Stimulated activated CD4-positive, alpha-beta T cell treated with anti-CD3 and anti-CD28 coated beads, TNF-alpha, amount 100 ng/mL, for 48 hours (primary cell): ENCODE measurements around the gene VAPA.

ENCODE experiments used
- DNase-seq, 3 donors: peaks; one replicate each; pipeline ENCODE4 v3.0.0-alpha.2; 2020; ENCODE audit warnings: low read depth in 3 of 3

The VAPA gene

DNA sequence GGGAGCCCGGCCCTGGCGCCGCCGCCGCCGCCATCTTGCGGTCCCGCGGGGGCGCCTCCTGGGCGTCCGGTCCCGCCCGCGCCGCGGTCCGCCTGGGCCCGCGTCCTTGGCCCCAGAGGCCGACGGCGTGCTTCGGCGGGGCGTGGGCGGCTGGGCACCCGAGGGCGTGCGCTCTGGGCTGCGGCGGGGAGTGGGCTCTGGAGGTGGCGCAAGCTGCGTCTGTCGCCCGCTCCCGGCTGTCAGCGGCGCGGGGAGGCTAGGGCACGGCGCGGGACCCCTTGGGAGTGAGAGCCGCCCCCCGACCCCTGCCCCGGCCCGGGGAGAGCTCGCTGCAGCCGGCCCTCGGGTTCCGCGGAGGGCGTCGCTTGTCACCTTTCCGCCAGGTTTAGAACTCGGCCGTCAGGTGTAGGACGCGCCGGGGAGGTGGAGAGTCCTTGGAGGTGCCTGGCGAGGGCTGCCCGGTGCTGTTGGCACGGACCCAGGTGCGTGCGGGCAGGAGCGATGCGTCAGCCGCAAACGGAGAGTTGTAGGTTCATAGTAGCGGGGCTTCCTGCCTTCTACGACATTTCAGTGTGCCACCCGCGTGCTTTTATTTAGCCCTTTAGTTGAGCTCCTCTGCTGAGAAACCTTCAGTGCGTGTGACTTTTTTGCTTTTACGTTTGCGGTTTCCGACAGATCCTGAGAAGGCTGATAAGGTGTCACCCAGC is 921 bp downstream of the VAPA start:
- DNase-seq, result peak; percentile 64 to 68 (median 66)

DNA sequence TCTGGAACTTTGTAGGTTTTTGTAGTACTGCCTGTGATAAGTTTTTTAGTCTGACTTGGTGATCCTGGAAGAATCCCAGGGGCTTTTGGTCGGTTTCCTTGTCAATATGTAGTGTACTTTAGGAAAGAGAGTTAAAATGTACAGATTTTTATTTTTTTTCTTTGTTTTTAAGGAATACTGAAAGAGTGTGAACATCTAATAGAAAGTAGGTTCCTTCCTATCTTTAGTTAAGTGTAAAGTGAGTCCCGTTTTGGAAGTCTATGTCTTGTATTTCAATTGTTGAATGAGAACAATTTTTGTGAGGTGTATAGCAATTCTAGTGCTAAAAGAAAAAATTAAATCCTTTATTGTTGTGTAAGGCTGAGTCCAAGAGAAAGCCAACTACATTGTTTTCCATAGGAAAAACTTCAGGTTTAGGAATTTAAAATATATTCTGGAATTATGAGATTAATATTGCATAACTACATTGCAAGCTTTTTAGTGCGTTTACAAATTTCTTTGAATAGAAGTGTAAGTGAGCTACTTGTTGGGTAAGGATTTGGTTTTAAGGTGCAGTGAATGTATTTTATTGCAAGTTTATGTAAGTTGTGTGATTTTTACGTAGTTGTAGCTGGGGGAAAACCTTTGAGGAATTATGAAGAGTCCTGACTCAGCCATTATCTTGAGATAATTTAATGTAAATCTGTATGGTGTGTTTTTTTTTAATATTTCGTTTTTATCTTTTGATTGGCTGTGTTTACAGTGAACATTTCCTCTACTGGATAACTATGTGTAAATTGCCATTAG is 1.7 kb downstream of the VAPA start:
- no peak for DNase-seq

DNA sequence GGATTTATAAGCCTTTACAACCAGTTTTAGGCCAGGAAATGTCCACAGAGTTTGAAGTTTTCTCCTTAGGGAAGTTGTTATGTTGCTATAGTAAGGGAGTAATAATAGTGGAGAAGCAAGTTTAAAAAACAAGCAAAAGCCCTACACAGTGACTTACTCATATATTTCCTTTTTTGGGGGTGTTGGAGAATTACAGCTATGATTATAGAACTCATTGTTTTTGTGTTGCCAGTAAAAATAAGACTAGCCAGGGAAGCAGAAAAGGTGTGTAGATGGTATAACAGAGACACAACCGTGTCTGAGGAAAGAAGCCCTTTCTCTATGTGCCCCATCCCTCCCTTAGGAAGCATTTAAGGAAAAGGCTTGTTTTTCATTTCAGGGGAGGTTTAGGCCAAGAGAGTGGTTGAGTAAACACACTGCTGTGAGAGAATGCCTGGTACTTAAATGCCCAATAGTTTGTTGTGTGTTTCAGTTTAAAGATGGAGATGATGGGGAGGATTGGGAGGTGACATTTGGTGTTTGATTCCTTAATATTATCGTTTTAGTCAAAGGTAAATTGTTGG is 2.3 kb downstream of the VAPA start:
- no peak for DNase-seq

DNA sequence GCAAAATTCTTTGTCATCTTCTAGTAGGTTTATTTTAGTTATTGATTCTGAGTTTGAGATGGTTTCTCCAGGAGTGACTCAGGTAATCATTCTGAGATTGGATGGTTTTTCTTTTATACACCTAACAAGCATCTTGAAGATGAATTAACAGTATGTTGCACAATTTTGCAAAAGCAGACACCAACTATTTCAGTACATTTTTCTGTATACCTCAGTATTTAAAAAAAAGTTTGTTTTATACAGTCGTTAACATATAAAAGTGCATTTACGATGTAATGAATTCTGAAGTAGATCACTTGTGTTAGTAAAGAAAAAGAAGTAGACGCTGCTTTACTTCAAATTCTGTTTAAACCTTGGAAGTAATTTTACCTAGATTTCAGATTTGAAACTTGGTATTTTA is 3.0 kb downstream of the VAPA start:
- no peak for DNase-seq

DNA sequence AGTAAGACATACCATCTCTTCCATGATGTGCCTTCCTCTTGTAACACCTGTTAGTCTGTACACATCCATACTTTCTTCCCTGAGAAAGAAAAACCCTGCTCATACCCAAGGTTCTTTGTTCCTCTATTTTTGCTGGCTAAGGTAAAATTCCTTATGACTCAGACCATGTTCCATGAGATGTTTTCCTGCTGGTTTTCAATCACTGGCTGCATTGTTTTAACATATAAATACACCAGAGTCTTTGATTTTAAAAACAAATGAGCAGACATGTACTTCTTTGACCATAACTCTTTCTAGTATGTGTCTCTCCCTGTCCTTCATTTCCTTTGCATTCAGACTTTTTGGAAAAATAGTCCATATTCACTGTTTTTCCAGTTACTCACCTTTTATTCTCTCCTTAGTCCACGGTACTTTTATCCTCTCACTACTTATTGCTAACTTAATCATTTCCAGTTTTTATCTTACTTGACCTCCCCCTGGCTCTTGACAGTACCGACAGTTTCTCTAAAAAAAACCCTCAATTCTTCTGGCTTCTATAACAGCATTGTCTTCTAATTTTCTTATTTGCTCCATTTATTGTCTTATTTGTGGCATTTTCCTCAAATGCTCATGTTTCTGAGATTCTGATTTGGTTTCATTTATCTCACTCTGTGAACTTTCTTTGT is 4.3 kb downstream of the VAPA start:
- DNase-seq, result no peak

DNA sequence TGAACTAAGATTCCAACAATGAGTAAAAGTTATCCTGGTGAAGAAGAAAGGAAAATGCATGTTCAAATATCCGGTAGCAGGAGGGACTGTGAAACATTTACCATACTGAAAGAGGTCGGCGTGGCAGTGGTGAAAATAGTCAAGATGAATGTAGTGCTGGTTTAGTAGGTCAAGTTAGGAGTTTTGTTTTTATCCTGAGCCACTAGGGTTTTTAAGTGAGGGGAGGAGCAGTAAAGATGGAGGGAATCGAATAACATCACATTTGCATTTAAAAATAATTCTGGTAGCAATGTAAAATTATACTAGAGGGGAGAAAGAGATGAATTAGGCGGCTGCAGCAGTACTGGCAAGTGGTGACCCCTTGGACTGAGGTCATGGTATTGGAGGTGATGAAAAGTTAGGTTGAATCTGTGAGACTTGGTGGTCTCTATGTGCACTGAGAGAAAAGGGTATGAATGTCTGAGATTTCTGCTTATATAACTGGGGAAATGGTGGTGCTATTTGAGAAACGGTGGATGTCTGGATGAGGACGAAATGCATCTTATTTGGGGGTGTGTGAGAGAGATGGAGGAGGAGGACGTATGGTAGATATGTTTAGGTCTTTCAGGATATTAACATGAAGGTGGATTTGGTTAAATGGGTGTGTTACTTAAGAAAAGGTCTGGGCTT is 5.9 kb downstream of the VAPA start:
- DNase-seq, result no peak

DNA sequence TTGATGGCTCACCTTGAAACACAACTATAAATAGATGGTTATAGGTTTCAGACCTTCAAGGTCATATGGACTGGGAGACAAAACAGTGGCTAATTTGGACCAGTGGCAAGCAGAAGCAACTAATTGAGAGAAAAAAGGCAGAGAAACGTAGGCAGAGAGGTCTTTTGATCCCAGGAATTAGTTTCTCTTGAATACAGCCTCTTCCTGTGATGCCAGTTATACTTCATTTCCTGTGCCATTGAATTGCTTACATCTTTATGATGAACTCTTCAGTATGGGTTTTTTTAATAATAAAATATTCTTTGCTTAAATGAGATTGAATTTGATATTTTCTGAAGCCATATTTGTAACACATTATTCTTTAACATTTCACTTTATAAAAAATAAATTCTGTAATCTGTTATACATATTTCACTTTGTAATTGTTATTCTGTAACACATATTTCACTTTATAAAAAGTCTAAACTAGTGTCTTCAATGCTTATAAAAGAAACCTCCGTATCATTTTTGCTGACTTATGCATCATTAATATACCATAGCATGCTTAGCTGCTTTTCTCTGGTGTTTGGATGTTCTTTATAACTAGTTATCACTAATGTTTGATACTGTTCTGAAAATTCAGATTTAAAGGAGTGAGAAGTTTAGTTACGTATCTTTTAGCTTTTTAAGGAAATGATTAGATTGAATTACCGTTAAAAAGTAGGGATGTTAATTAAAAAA is 8.9 kb downstream of the VAPA start:
- DNase-seq, result no peak

DNA sequence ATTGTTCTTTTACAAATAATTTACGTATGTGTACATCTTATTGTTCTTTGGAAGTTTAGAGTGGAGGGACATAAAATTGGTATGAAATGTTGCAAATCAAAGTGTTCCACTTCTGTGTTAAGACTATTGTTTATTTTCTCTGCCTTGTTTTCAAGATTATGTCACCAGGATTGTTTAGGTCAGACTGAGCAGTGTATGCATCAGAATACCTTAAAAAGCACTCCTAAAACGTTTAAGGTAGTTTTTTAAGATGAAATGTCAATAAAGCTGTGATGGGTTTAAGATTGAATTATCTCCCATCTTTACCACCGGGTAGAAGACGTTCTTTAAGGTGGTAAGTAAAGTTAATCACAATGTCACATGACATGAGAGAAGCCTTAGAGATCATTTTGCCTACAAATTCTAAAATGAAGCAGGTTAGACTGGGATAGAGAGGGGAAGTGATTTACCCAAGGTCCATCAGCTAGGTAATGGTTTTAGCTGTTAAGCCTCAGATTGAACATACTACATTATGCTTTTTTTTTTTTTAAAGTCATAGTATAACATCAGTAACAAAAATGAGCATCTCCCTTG is 10.6 kb downstream of the VAPA start:
- DNase-seq, result no peak

DNA sequence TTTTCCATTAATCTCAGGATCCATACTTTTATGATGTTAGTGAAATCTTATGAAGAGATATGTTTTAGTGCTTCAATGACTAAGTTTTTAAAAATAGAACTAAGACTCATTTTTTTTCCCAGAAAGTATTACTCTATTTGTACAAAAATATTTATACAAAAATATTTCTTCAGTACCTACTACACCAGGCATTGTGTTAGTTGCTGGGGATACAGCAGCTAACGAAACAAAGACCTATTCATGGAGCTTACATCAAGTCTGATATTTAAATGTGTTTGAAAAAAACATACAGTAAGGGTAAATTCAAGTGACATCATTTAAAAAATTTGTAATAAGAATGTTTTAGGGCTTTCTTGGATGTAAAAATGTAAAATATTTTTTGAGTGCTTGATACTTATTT is 11.6 kb downstream of the VAPA start:
- DNase-seq, result no peak

DNA sequence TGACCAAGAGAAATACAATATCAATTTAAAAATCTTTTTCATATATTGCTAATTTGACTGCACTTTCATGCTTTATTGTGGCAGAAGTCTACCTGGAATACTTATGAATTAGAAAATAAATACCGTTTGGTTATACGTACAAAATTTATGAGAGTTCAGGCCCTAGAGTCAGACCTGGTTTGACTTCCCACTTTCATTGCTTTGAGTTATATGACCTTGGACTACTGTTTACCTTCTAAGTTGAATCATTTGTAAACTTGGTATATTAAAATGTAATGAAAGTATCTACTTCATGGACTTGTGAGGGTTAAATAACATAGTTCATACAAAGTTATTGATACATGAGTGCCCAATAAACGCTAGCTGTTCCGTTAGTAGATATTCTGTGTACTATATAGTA is 12.0 kb downstream of the VAPA start:
- DNase-seq, result no peak

DNA sequence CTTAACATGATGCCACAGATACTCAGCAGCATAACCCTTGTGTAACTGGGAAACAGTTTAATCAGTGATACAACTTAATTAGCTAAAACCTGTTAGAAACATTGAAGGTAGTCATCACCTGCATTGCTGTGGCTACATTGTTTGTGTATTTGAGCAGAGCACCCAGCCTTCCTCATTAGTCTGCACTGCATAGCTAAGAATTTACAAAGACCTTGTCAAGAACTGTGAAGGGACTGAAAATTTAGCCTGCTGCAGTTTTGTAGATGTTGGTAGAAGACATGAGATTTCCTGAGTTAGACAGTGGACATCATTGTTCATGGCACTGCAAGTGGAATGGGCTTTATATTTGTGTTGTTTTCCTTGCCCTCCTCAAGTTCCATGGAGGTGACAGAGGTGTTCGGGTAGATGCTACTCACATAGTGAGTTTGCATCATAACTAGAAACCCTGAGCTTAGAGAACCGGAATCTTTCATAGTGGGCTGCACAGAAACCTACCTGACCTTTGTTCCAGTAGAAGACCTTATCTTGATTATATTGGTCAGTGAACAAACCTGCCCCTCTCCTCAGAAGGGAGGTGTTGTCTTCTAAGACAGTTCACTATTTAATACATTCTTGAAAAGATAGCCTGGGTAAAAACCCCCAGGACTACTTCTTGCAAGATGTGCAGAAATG is 12.5 kb downstream of the VAPA start:
- no peak for DNase-seq

DNA sequence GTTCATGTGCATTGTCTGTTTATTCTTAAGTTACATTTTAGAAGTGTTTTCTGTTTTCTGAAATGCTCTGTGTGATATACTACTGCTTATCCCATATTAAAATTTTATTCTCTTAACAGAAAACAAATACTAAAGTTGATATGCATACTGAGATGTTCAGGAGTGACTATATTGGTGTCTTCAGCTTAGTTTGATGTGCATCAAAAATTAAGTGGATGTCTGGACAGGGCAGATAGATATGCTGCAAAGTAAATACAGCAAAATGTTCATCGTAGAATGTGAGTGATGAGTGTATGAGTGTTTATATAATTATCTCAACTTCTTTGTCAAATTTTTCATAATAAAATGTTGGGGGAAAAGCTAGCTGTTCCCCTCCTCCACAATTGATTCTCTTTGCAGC is 13.2 kb downstream of the VAPA start:
- DNase-seq, result no peak

DNA sequence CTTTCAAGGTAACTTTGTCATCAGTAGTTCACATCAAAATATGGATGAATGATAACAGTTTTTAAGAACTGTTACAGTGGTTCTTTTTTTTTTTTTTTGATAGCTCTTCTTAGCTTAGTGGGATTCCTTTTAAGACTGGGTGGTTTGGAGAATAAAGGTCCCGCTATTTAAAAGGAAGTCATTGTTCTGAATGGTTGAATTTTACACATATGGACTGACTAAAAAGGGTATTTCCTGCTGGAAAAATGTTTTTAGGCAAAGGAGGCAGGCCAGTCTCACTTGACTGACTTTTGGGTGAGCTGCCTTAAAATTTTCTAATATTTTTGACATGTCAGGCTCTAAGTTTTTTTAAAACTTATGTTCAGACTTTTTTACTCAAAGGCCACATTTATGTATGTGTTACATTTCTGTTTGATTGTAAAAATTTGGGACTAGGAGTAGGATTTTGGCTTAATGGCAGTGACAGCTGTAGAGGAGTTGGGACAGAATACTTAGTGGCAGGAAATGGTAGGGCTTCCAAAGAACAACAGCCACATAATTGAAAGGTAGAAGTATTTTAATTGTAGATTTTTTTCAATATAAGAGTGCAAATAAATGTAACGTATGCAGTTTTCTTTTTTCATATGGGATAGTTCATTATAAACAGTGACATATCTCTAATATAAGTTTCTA is 13.7 kb downstream of the VAPA start:
- no peak for DNase-seq

DNA sequence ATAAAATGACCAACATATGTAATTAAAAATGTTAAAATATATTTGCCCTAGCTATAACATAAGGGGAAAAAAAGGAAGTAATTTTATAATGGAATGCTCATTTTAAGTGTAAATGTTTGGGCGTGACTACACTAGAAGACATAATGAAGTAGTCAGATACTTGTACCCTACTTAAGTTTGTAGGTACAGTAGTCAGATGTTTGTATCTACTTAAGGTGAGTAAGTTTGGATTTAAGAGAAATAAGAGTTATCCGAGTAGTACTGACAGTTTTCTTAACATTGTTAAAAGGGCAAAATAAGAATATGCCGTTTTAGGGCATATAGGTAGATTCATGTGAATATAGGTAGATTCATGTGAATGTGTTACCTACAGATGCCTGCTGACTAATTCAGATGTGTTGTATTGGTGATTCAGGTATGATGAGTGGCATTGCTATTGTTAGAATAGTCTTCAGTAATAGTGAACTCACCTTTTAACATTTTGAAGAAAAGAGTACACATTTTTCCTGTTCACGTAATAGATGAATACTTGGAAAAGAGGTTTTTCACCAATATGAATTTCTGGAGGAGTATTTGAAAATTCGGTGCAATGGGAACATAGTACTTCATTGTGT is 14.9 kb downstream of the VAPA start:
- DNase-seq, result no peak

DNA sequence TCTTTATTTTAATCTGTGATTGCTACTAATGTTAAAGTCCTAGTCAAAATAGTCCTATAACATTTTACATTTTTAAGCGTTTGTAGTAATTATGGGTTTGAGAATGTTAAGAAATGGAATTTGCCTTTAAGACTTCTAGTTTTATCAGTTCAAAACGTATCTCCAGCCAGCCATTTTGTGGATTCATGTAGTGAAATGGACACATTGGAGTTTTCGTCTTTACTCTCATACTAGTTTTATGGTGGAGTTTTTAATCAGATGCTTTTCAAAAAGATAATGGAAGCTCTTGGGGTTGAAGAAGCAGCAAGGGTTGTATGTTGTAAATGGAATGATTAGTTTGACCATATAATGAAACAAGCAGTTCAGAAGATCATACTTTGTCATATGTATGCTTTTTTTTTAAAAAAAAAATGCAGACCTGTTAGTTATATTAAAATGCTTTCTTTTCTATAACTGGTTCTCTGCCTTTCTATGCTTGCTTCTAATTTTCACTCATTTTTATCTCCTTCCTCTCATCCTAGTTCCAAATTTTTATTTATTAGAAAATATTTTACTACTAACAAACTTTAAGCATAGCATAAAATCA is 16.6 kb downstream of the VAPA start:
- no peak for DNase-seq

DNA sequence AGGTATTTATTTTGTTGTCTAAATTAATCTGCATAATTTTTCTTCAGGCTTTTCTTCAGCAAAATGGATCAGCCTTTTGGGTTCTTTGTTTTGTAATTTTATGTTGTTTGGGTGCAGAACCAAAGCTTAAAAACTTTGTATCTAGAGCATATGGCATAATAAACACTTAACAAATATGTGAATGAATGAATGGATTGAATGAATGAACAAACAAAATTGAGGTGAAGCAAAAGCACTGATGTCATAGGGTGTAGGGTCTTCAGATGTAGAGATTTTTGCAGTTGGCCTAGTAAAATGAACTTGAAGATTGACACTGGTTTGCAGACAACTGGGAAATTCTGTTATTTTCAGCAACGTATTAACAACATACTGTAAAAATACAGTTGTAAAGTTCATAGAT is 17.3 kb downstream of the VAPA start:
- DNase-seq, result no peak

DNA sequence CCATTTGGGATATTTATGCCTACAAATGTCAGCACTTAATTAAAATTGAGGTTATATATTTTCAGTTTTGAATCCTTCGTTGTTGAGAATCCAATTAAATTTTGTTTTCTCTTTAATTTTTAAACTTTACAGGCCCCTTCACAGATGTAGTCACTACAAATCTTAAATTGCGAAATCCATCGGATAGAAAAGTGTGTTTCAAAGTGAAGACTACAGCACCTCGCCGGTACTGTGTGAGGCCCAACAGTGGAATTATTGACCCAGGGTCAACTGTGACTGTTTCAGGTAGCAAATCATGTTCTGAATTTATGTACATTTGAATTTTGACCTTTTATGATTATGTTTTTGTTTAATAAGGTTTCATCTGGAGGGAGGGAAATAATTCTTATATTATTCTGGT is 17.9 kb downstream of the VAPA start:
- no peak for DNase-seq

DNA sequence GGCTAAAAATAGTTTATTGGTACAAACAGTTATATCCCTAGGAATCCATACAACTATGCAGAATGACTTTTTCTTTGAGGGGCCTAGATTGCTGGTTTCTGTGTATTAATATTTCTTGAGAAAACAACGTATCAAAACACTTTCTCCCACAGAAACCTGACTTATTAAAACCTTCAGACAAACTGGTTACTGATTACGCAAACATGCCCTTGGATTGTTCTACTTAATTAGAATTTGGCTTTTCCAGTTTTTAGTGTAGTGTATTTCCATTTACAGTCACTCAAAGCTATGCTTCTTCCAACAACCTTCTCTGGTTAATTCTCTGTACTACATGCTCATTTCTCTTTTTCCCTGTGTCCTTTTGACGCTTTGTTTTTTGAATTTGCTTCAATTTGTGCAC is 20.0 kb downstream of the VAPA start:
- no peak for DNase-seq

DNA sequence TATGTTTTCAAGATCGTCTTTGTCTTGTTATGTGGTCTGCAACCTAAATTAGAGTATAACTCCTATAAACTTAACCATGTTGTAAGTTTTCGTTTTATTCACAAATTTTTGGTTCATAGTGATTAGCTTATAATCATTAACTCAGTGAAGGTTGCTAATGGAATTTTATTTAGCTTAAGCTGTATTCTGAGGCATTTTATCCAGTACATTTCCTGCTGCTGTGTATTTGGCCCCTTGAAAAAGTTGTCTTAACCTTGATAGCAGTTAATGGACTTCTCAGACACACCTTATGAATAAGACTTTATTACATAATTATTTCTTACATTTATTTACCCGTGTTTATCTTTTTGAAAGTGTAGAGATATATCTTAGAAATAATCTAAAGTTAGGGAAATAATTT is 20.5 kb downstream of the VAPA start:
- DNase-seq, result no peak
